SK-N-SH treated with all-trans-retinoic acid at 6 μM for 48 hours (cell line): ENCODE measurements around the gene PLPP1.

Experiments
- ARNTL ChIP-seq: fragments of 450-650 bp; formaldehyde crosslinking; IDR thresholded peaks from 2 replicates; pipeline ENCODE4 v1.5.0; 2020; ENCODE audit warnings: low read depth, mild to moderate bottlenecking, moderate library complexity, borderline replicate concordance
- BACH2 ChIP-seq: fragments of 250-450 bp; sonication (Bioruptor Pico); IDR thresholded peaks from 2 replicates; pipeline ENCODE4 v1.9.0; 2021; ENCODE audit warnings: mild to moderate bottlenecking, borderline replicate concordance
- CREB5 ChIP-seq: fragments of 250-450 bp; sonication (Bioruptor Pico); IDR thresholded peaks from 2 replicates; pipeline ENCODE4 v1.5.1; 2020; ENCODE audit warnings: low read depth, mild to moderate bottlenecking, moderate library complexity
- GLIS3 ChIP-seq: fragments of 250-450 bp; sonication (Bioruptor Pico); IDR thresholded peaks from 2 replicates; pipeline ENCODE4 v1.5.0; 2020; ENCODE audit warnings: mild to moderate bottlenecking, moderate library complexity
- OSR1 ChIP-seq: fragments of 250-450 bp; sonication (Bioruptor Pico); IDR thresholded peaks from 2 replicates; pipeline ENCODE4 v1.8.0; 2022; ENCODE audit warnings: moderate library complexity, mild to moderate bottlenecking, inconsistent platforms
- PPARA ChIP-seq: fragments of 250-450 bp; sonication (Bioruptor Pico); IDR thresholded peaks from 2 replicates; pipeline ENCODE4 v1.5.0; 2020; ENCODE audit warnings: mild to moderate bottlenecking, borderline replicate concordance
- SNAI2 ChIP-seq: fragments of 250-450 bp; sonication (Bioruptor Pico); IDR thresholded peaks from 2 replicates; pipeline ENCODE4 v1.5.0; 2020; ENCODE audit warnings: mild to moderate bottlenecking, moderate library complexity
- TOX ChIP-seq: fragments of 250-450 bp; sonication (Bioruptor Pico); IDR thresholded peaks from 2 replicates; pipeline ENCODE4 v1.8.0; 2021; ENCODE audit warnings: mild to moderate bottlenecking, moderate library complexity, borderline replicate concordance
- ZC3H10 ChIP-seq: fragments of 250-450 bp; sonication (Bioruptor Pico); IDR thresholded peaks from 2 replicates; pipeline ENCODE4 v1.5.1; 2021; ENCODE audit warnings: mild to moderate bottlenecking, moderate library complexity
- ZFP3 ChIP-seq: fragments of 250-450 bp; sonication (Bioruptor Pico); IDR thresholded peaks from 2 replicates; pipeline ENCODE4 v1.5.0; 2020; ENCODE audit warnings: mild to moderate bottlenecking, moderate library complexity
- ZFP30 ChIP-seq: fragments of 450-650 bp; formaldehyde crosslinking; IDR thresholded peaks from 2 replicates; pipeline ENCODE4 v1.5.0; 2022; ENCODE audit warnings: mild to moderate bottlenecking, moderate library complexity
- TF ChIP-seq, protein P1 (sequence below): fragments of 250-450 bp; sonication (Bioruptor Pico); IDR thresholded peaks from 2 replicates; pipeline ENCODE4 v1.5.1; 2021; ENCODE audit warnings: mild to moderate bottlenecking, moderate library complexity

- no peak for TF ChIP-seq ZFP3 (CRISPR knock-in tag)
- TF ChIP-seq, protein P1, sequence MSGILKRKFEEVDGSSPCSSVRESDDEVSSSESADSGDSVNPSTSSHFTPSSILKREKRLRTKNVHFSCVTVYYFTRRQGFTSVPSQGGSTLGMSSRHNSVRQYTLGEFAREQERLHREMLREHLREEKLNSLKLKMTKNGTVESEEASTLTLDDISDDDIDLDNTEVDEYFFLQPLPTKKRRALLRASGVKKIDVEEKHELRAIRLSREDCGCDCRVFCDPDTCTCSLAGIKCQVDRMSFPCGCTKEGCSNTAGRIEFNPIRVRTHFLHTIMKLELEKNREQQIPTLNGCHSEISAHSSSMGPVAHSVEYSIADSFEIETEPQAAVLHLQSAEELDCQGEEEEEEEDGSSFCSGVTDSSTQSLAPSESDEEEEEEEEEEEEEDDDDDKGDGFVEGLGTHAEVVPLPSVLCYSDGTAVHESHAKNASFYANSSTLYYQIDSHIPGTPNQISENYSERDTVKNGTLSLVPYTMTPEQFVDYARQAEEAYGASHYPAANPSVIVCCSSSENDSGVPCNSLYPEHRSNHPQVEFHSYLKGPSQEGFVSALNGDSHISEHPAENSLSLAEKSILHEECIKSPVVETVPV (CRISPR knock-in tag) = no peak
- no peak for TF ChIP-seq BACH2 (CRISPR knock-in tag)
- TF ChIP-seq CREB5 (CRISPR knock-in tag) = no peak
- TF ChIP-seq ZC3H10 (CRISPR knock-in tag) = no peak
- TF ChIP-seq GLIS3 = no peak
- no peak for TF ChIP-seq ARNTL (CRISPR knock-in tag)
- TF ChIP-seq PPARA = no peak
- TF ChIP-seq ZFP30 (CRISPR knock-in tag) = no peak
- TF ChIP-seq OSR1 = no peak
- TF ChIP-seq SNAI2 = no peak
- no peak for TF ChIP-seq TOX (CRISPR knock-in tag)
These were observed 37.8 kb upstream of the PLPP1 start for GRCh38 chr5:55572600-55572999.
